ENCODE data around the gene ST3GAL2. TPM values are rescaled to one million over a fixed set of nuclear protein-coding genes. Genes with fewer than 3 reads are reported as not detected.

ST3GAL2 gene
- total RNA-seq, 1 donor from 2014 or later, result 37.2 TPM

GRCh38 chr16:70437017-70437581, 1.8 kb downstream of the ST3GAL2 start:
- DNase-seq (ENCODE audit: extremely low spot score, unreplicated experiment), result no peak
- no peaks in the 10 kb centered on the region for H3K9me3 Mint-ChIP-seq
- H3K4me3 Mint-ChIP-seq, result peak overlapping the region; percentile 97
- H3K36me3 Mint-ChIP-seq, result no peaks in the 10 kb centered on the region
- TF ChIP-seq, protein P1, sequence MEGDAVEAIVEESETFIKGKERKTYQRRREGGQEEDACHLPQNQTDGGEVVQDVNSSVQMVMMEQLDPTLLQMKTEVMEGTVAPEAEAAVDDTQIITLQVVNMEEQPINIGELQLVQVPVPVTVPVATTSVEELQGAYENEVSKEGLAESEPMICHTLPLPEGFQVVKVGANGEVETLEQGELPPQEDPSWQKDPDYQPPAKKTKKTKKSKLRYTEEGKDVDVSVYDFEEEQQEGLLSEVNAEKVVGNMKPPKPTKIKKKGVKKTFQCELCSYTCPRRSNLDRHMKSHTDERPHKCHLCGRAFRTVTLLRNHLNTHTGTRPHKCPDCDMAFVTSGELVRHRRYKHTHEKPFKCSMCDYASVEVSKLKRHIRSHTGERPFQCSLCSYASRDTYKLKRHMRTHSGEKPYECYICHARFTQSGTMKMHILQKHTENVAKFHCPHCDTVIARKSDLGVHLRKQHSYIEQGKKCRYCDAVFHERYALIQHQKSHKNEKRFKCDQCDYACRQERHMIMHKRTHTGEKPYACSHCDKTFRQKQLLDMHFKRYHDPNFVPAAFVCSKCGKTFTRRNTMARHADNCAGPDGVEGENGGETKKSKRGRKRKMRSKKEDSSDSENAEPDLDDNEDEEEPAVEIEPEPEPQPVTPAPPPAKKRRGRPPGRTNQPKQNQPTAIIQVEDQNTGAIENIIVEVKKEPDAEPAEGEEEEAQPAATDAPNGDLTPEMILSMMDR (conservative IDR thresholded peaks at IDR 0.05), result no peak
- H3K4me1 Mint-ChIP-seq (ENCODE audit: unreplicated experiment), result peaks cover 43% of the 10 kb centered on the region
- peak overlapping the region; percentile 84 for H3K27ac Mint-ChIP-seq
- H3K27me3 Mint-ChIP-seq, result peaks cover 5% of the 10 kb centered on the region

GRCh38 chr16:70434484-70435260, 4.2 kb downstream of the ST3GAL2 start:
- H3K4me3 Mint-ChIP-seq, result no peak overlapping the region
- H3K4me1 Mint-ChIP-seq (ENCODE audit: unreplicated experiment), result peaks cover 50% of the 10 kb centered on the region
- H3K9me3 Mint-ChIP-seq, result no peaks in the 10 kb centered on the region
- peaks cover 5% of the 10 kb centered on the region for H3K27me3 Mint-ChIP-seq
- DNase-seq (ENCODE audit: extremely low spot score, unreplicated experiment), result no peak
- TF ChIP-seq, protein P1 (conservative IDR thresholded peaks at IDR 0.05), result no peak
- H3K27ac Mint-ChIP-seq, result no peak overlapping the region
- H3K36me3 Mint-ChIP-seq, result no peaks in the 10 kb centered on the region

GRCh38 chr16:70433458-70434103, 5.3 kb downstream of the ST3GAL2 start:
- Mint-ChIP-seq H3K27ac (peak overlapping the region; percentile 2), H3K36me3 (no peaks in the 10 kb centered on the region), H3K27me3 (peaks cover 5% of the 10 kb centered on the region), H3K4me1 (ENCODE audit: unreplicated experiment) (peaks cover 55% of the 10 kb centered on the region), H3K4me3 (peak overlapping the region; percentile 68), H3K9me3 (no peaks in the 10 kb centered on the region)
- DNase-seq (ENCODE audit: extremely low spot score, unreplicated experiment), result no peak
- TF ChIP-seq, protein P1 (conservative IDR thresholded peaks at IDR 0.05), result no peak

DNA sequence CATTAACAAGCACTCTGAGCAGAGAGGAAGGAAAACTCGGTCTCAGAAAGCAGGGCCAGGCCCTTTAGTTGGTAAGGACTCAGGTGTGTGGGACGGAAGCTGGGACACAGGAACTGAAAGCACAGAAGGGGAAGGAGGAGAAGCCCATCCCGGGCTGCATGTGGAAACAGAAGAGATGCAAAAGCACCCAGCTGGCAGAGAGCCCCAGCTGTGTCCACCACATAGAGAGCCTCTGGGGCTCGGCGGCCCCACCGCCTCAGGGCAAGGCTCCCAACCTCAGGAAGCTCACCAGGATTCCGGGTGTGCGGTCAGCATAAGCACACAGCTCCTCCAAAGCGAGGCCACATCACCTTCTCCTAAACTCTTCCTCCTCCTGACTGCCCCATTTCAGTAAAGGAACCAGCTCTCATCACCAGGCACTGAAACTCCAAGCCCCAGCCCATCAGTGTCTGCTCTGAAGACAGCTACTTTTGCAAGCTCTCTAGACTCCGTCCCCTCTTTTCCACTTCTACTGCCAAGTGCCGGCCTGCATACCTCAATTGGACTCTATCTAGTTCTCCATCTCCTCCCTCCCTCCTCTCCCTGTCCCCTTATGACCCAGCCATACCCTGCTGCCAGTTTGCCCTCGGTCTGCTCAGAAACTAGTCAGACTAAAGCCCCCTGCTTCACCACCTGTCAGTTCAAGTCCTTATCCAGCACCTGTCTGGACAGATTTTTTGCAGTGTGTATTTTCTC, 6.0 kb downstream of the ST3GAL2 start:
- no peaks in the 10 kb centered on the region for H3K36me3 Mint-ChIP-seq
- no peak for DNase-seq (ENCODE audit: extremely low spot score, unreplicated experiment)
- H3K27me3 Mint-ChIP-seq, result peaks cover under 1% of the 10 kb centered on the region
- peak overlapping the region; percentile 77 for H3K27ac Mint-ChIP-seq
- TF ChIP-seq, protein P1 (conservative IDR thresholded peaks at IDR 0.05), result no peak
- peak overlapping the region; percentile 49 for H3K4me3 Mint-ChIP-seq
- peaks cover 58% of the 10 kb centered on the region for H3K4me1 Mint-ChIP-seq (ENCODE audit: unreplicated experiment)
- no peaks in the 10 kb centered on the region for H3K9me3 Mint-ChIP-seq

DNA sequence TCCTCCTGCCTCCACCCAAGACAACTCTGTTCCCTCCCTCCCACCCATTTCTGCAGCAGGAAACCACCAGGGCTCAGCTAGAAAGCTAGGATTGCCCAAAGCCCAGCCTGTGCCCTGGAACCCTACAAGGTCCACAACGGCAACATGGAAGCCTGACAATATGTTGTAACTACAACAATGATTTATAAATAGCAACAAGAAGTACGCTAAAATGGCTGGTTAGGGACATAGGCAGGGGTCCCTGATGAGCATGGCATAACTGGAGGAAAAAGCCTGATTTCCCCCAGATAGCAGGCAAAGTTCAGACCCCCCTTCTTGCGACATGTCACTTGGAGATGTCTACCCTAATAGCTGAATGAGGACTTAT, 6.6 kb downstream of the ST3GAL2 start:
- DNase-seq (ENCODE audit: extremely low spot score, unreplicated experiment), result no peak
- TF ChIP-seq, protein P1 (conservative IDR thresholded peaks at IDR 0.05), result no peak
- Mint-ChIP-seq H3K4me3 (peak overlapping the region; percentile 49), H3K4me1 (ENCODE audit: unreplicated experiment) (peaks cover 58% of the 10 kb centered on the region), H3K27ac (no peak overlapping the region), H3K36me3 (no peaks in the 10 kb centered on the region), H3K9me3 (no peaks in the 10 kb centered on the region), H3K27me3 (no peaks in the 10 kb centered on the region)

All from type B pancreatic cell (in vitro differentiated cells).